Epithelial cell of esophagus (primary cell): ENCODE results near the gene TPX2.
"Not testable (repeated sequence)": the region's sequence is repeated elsewhere in the genome, so short reads cannot be mapped to it uniquely, and the experiment has no call there.

Source experiments
- DNase-seq: peaks from one replicate; pipeline ENCODE4 v3.0.0; 2010; ENCODE audit warnings: low read depth
- H3K4me3 ChIP-seq: 2 replicates; pipeline ENCODE4 v1.5.1; 2011; ENCODE audit warnings: mild to moderate bottlenecking, low read length, control low read depth
- CTCF ChIP-seq: IDR thresholded peaks from 2 replicates; pipeline ENCODE4 v1.5.1; 2011; ENCODE audit warnings: low read depth, mild to moderate bottlenecking, low read length, control low read depth, inconsistent platforms; ENCODE audit not compliant: insufficient read depth; ENCODE audit errors: missing control alignments

TPX2 gene

GRCh38 chr20:31740656-31741323 lies 1.7 kb downstream of the TPX2 start:
- DNase-seq, result no peak
- no peak for TF ChIP-seq CTCF
- peak overlapping the region; percentile 64 for H3K4me3 ChIP-seq

- no peak for DNase-seq
- TF ChIP-seq CTCF, result no peak
- no peak overlapping the region for H3K4me3 ChIP-seq
Measured at GRCh38 chr20:31746068-31746878, 7.2 kb downstream of the TPX2 start.

GRCh38 chr20:31747028-31747427 lies 7.9 kb downstream of the TPX2 start:
- H3K4me3 ChIP-seq, DNase-seq: not testable (repeated sequence)

- TF ChIP-seq CTCF, result no peak
- no peak overlapping the region for H3K4me3 ChIP-seq
- DNase-seq, result no peak
Measured at GRCh38 chr20:31747640-31748039, 8.6 kb downstream of the TPX2 start.

- H3K4me3 ChIP-seq, result no peak overlapping the region
- no peak for DNase-seq
- TF ChIP-seq CTCF, result no peak
Measured at GRCh38 chr20:31749223-31749622, 10.1 kb downstream of the TPX2 start.

GRCh38 chr20:31751126-31751525 lies 12.0 kb downstream of the TPX2 start:
- DNase-seq, result no peak
- no peak for TF ChIP-seq CTCF

GRCh38 chr20:31757254-31757653 lies 18.2 kb downstream of the TPX2 start:
- TF ChIP-seq CTCF, result no peak
- H3K4me3 ChIP-seq, result no peak overlapping the region
- no peak for DNase-seq

More at GRCh38 chr20:31751126-31751525, 12.0 kb downstream of the TPX2 start:
- no peak overlapping the region for H3K4me3 ChIP-seq
